SKM-1 treated with dmso at 0.1 percent for 144 hours (cell line): ENCODE measurements around the gene BLVRA.
"Not testable (repeated sequence)": the region's sequence is repeated elsewhere in the genome, so short reads cannot be mapped to it uniquely, and the experiment has no call there.

Experiments
- DNase-seq: peaks from one replicate; lab custom pipeline; 2025; ENCODE audit not compliant: unreplicated experiment; lab: John Stamatoyannopoulos, UW

BLVRA gene

GRCh38 chr7:43799605-43800004, 41.1 kb downstream of the BLVRA start:
- DNase-seq: no peak

GRCh38 chr7:43803865-43804264, 45.4 kb downstream of the BLVRA start:
- no peak for DNase-seq

GRCh38 chr7:43808410-43808809, 49.9 kb downstream of the BLVRA start:
- DNase-seq: no peak

GRCh38 chr7:43810195-43810941, 51.9 kb downstream of the BLVRA start:
- DNase-seq: not testable (repeated sequence)

- no peak for DNase-seq
Observed at GRCh38 chr7:43815373-43815772, 56.9 kb downstream of the BLVRA start.

GRCh38 chr7:43816046-43816797, 57.7 kb downstream of the BLVRA start:
- not testable (repeated sequence) for DNase-seq

- DNase-seq: not testable (repeated sequence)
Observed at GRCh38 chr7:43823425-43823824, 64.9 kb downstream of the BLVRA start.

- DNase-seq: no peak
Observed at GRCh38 chr7:43823941-43824340, 65.5 kb downstream of the BLVRA start.

- not testable (repeated sequence) for DNase-seq
Observed at GRCh38 chr7:43824513-43824912, 66.0 kb downstream of the BLVRA start.

GRCh38 chr7:43824963-43825362, 66.5 kb downstream of the BLVRA start:
- no peak for DNase-seq

GRCh38 chr7:43825391-43825808, 66.9 kb downstream of the BLVRA start:
- DNase-seq: no peak

GRCh38 chr7:43830917-43831316, 72.4 kb downstream of the BLVRA start:
- DNase-seq: not testable (repeated sequence)

- DNase-seq: peak; percentile 21
Observed at GRCh38 chr7:43834463-43835251, 76.2 kb downstream of the BLVRA start.

- DNase-seq: no peak
Observed at GRCh38 chr7:43838201-43838658, 79.8 kb downstream of the BLVRA start.

- no peak for DNase-seq
Observed at GRCh38 chr7:43843296-43843695, 84.8 kb downstream of the BLVRA start.

GRCh38 chr7:43844257-43844656, 85.8 kb downstream of the BLVRA start:
- no peak for DNase-seq

- DNase-seq: no peak
Observed at GRCh38 chr7:43844662-43845061, 86.2 kb downstream of the BLVRA start.

GRCh38 chr7:43847496-43847895, 89.0 kb downstream of the BLVRA start:
- no peak for DNase-seq

GRCh38 chr7:43849047-43849446, 90.6 kb downstream of the BLVRA start:
- DNase-seq: no peak

- DNase-seq: no peak
Observed at GRCh38 chr7:43850348-43851116, 92.1 kb downstream of the BLVRA start.

- no peak for DNase-seq
Observed at GRCh38 chr7:43851805-43852204, 93.3 kb downstream of the BLVRA start.
